GM12878 (cell line): ENCODE data around the gene RBPJ. TPM values are rescaled to one million over a fixed set of nuclear protein-coding genes. Genes with fewer than 3 reads are reported as not detected.

Experiments used
- ATAC-seq: fragments of 200-7000 bp; cut with Tn5 transposase; 3 replicates; pipeline ENCODE4 v1.9.1; 2020; ENCODE audit warnings: mild to moderate bottlenecking, moderate library complexity
- BruUV-seq: library from RNA; stranded (reverse); fragments of 400-500 nt; replicated peaks from 2 replicates; lab custom pipeline; 2021; lab: Mats Ljungman, UMichigan
- CTCF ChIA-PET: fragments of 300-600 bp; sonication (Branson Sonifier 250); formaldehyde crosslinking; extraction: SDS; loops from one replicate; lab custom pipeline; 2021; ENCODE audit warnings: inconsistent platforms; lab: Yijun Ruan, JAX
- POLR2A ChIA-PET: fragments of 350-600 bp; formaldehyde crosslinking; extraction: SDS; loops from one replicate; lab custom pipeline; 2021; ENCODE audit warnings: inconsistent platforms; lab: Charles Lee
- RAD21 ChIA-PET: fragments of 300-600 bp; sonication (Branson Sonifier 250); formaldehyde crosslinking; loops from one replicate; lab custom pipeline; 2023; ENCODE audit warnings: antibody characterized with exemption; ENCODE audit not compliant: unreplicated experiment; lab: Charles Lee
- SMC1A ChIA-PET: fragments of 300-600 bp; sonication (Branson Sonifier 250); formaldehyde crosslinking; loops from one replicate; lab custom pipeline; 2023; ENCODE audit not compliant: unreplicated experiment, uncharacterized antibody; lab: Charles Lee
- DNase-seq: peaks from one replicate; pipeline ENCODE4 v3.0.0-alpha.2; 2011; ENCODE audit warnings: low read depth, low spot score
- FAIRE-seq: peaks from 3 replicates; lab custom pipeline; 2011; peaks lifted over from hg19 to GRCh38; lab: Jason Lieb, UNC
- H2AFZ ChIP-seq: 2 replicates; pipeline ENCODE4 v1.6.0; 2011; ENCODE audit warnings: low read depth, low read length, control low read depth; ENCODE audit not compliant: control insufficient read depth
- H3K27ac ChIP-seq: 2 replicates; pipeline ENCODE4 v1.5.1; 2011; ENCODE audit warnings: control low read depth; ENCODE audit not compliant: control insufficient read depth, insufficient read depth
- H3K27me3 ChIP-seq, 2 experiments: replicated peaks in 1 of 2; 2 replicates each; pipeline versions ENCODE4 v1.6.0 to v1.6.1; 2011; ENCODE audit warnings: low read length in 1 of 2; ENCODE audit not compliant: control insufficient read depth in 2 of 2, insufficient read depth in 2 of 2
- H3K36me3 ChIP-seq, 2 experiments: 2 replicates each; pipeline ENCODE4 v1.5.1; 2011; ENCODE audit warnings: low read length in 1 of 2; ENCODE audit not compliant: control insufficient read depth in 2 of 2, insufficient read depth in 2 of 2
- H3K4me1 ChIP-seq: 2 replicates; pipeline ENCODE4 v1.6.1; 2011; ENCODE audit warnings: mild to moderate bottlenecking, low read length, moderate library complexity, mixed read lengths; ENCODE audit not compliant: control insufficient read depth, insufficient read depth
- H3K4me2 ChIP-seq: 2 replicates; pipeline ENCODE4 v1.6.0; 2011; ENCODE audit warnings: control low read depth; ENCODE audit not compliant: control insufficient read depth, insufficient read depth
- H3K4me3 ChIP-seq: fragments of 200-600 bp; sonication (generic); 2 replicates; pipeline ENCODE4 v1.5.1; 2016
- H3K79me2 ChIP-seq: 2 replicates; pipeline ENCODE4 v1.6.0; 2011; ENCODE audit warnings: low read length; ENCODE audit not compliant: control insufficient read depth, insufficient read depth
- H3K9ac ChIP-seq: 2 replicates; pipeline ENCODE4 v1.8.0; 2011; ENCODE audit warnings: low read length, control low read depth, mixed read lengths; ENCODE audit not compliant: control insufficient read depth, insufficient read depth
- H3K9me3 ChIP-seq: replicated peaks from 3 replicates; pipeline ENCODE4 v1.5.1; 2011; ENCODE audit warnings: mild to moderate bottlenecking, low read length; ENCODE audit not compliant: control insufficient read depth, insufficient read depth
- H4K20me1 ChIP-seq: 2 replicates; pipeline ENCODE4 v1.6.0; 2011; ENCODE audit not compliant: control insufficient read depth, insufficient read depth
- ATF7 ChIP-seq: fragments of 450-650 bp; IDR thresholded peaks from 2 replicates; pipeline ENCODE4 v1.6.1; 2016; ENCODE audit warnings: low read depth, mild to moderate bottlenecking
- CREB1 ChIP-seq: IDR thresholded peaks from 2 replicates; pipeline ENCODE4 v1.6.1; 2012; ENCODE audit warnings: low read depth, mild to moderate bottlenecking, inconsistent platforms
- CTCF ChIP-seq, 3 experiments: IDR thresholded peaks in 2 of 3; conservative IDR thresholded peaks in 1 of 3; 2 replicates each; pipeline ENCODE4 v1.5.1; 2011; ENCODE audit warnings: low read depth in 3 of 3, low read length in 3 of 3, mild to moderate bottlenecking in 3 of 3, control low read depth in 2 of 3, moderate library complexity in 2 of 3, inconsistent platforms in 1 of 3, mixed read lengths in 1 of 3; ENCODE audit not compliant: control insufficient read depth in 2 of 3, insufficient read depth in 1 of 3; ENCODE audit errors: extremely low read depth in 1 of 3
- FOXM1 ChIP-seq: IDR thresholded peaks from 2 replicates; pipeline ENCODE4 v1.6.1; 2012; ENCODE audit warnings: low read depth, mild to moderate bottlenecking, inconsistent platforms, low read length, moderate library complexity
- LARP7 ChIP-seq: fragments of 450-650 bp; IDR thresholded peaks from 2 replicates; pipeline ENCODE4 v1.6.1; 2017; ENCODE audit warnings: mild to moderate bottlenecking
- MYC ChIP-seq: IDR thresholded peaks from 2 replicates; pipeline ENCODE4 v1.6.1; 2011; ENCODE audit warnings: mild to moderate bottlenecking, low read length, moderate library complexity, inconsistent platforms; ENCODE audit not compliant: insufficient read depth, insufficient replicate concordance, insufficient read length, severe bottlenecking
- PAX5 ChIP-seq: IDR thresholded peaks from 2 replicates; pipeline ENCODE4 v1.6.1; 2011; ENCODE audit warnings: low read depth, low read length, borderline replicate concordance
- RAD21 ChIP-seq: IDR thresholded peaks from 2 replicates; pipeline ENCODE4 v1.6.1; 2011; ENCODE audit warnings: mild to moderate bottlenecking, low read depth, low read length, moderate library complexity; ENCODE audit not compliant: insufficient read depth
- RFX5 ChIP-seq: IDR thresholded peaks from 2 replicates; pipeline ENCODE4 v1.6.1; 2011; ENCODE audit warnings: low read depth, low read length, improper control_type of control experiment
- SMC3 ChIP-seq: IDR thresholded peaks from 2 replicates; pipeline ENCODE4 v1.6.1; 2011; ENCODE audit warnings: low read length, improper control_type of control experiment, borderline replicate concordance
- ZBED1 ChIP-seq: IDR thresholded peaks from 2 replicates; pipeline ENCODE4 v1.6.1; 2016; ENCODE audit warnings: borderline replicate concordance
- ZNF207 ChIP-seq: fragments of 450-650 bp; IDR thresholded peaks from 2 replicates; pipeline ENCODE4 v1.6.1; 2014; ENCODE audit warnings: antibody characterized with exemption, mild to moderate bottlenecking, borderline replicate concordance
- WGBS: methylation state at CpG from one replicate; pipeline ENCODE4 v1.1.6; 2016; ENCODE audit warnings: low lambda C conversion rate; ENCODE audit not compliant: insufficient replicate concordance, insufficient coverage; ENCODE audit errors: missing lambda C conversion rate; 5-methylcytosine and 5-hydroxymethylcytosine counted together
- in situ Hi-C: fragments of 300-500 bp; cut with MboI; formaldehyde crosslinking; loops from 9 replicates; pipeline ENCODE4 v1.14.3; 2018; ENCODE audit warnings: mixed read lengths
- intact Hi-C: fragments of 100-400 bp; cut with micrococcal nuclease; formaldehyde crosslinking; loops from one replicate; pipeline ENCODE4 v1.14.2; 2022; ENCODE audit not compliant: unreplicated experiment
- polyA plus RNA-seq, 11 experiments: library from polyadenylated mRNA; depleted of rRNA in 4 of 11; unstranded in 6 of 11; stranded (reverse) in 5 of 11; fragments of >200 nt; fragmentation: Nextera tagmentation in 4 of 11; fragmentation: Illumina TruSeq in 1 of 11; extraction: Ambion mirVana in 4 of 11; extraction: Trizol in 1 of 11; gene quantifications; 1 replicate in 1 of 11; 2 replicates in 10 of 11; pipeline versions ENCODE4 v1.2.1 to v1.2.3, GENCODE V29; 2011 to 2016; ENCODE audit warnings: inconsistent platforms in 2 of 11, missing spikeins in 2 of 11, low read depth in 1 of 11
- total RNA-seq, 4 experiments: library from RNA; depleted of rRNA in 3 of 4; stranded (reverse); fragments of >200 nt in 3 of 4; fragmentation: Illumina TruSeq in 1 of 4; extraction: Trizol in 1 of 4; gene quantifications; 2 replicates each; pipeline versions ENCODE4 v1.2.1 to v1.2.3, GENCODE V29; 2013 to 2021

RBPJ gene
- total and polyA plus RNA-seq, 10 of the 15 experiments (the other 5 are each of a cell fraction or from before 2014, with no cell fraction given): 24.5 to 87.6 (median 41.6) TPM

GRCh38 chr4:26330186-26330787, 9.5 kb downstream of the RBPJ start:
- Histone ChIP-seq H3K4me1 (no peaks in the 10 kb centered on the region), H3K4me2 (no peak overlapping the region), H3K27me3 (no peaks in the 10 kb centered on the region), H4K20me1 (0 out of 2 replicates have a peak, but pooled peaks cover 2% of the 10 kb centered on the region), H2AFZ (no peak overlapping the region), H3K9me3 (no peaks in the 10 kb centered on the region), H3K9ac (no peak overlapping the region), H3K79me2 (peaks cover 63% of the 10 kb centered on the region), H3K27ac (no peak overlapping the region), H3K36me3 (no peaks in the 10 kb centered on the region), H3K4me3 (no peak overlapping the region)
- in situ Hi-C loops: loop anchor here (5.0 kb wide), 1 partner anchor 77 kb away; no protein-coding TSS in a partner anchor
- TF ChIP-seq MYC (no peak), FOXM1 (0 out of 2 replicates have a peak, but pooled peaks have one; percentile 45), ATF7 (no peak), CREB1 (peak; percentile 61), PAX5 (no peak), SMC3 (peak; percentile 89), ZNF207 (no peak), LARP7 (no peak), CTCF (IDR thresholded peaks at IDR 0.05 in 2 of 3, conservative IDR thresholded peaks at IDR 0.05 in 1 of 3; ENCODE audit: control insufficient read depth in 2 of 3, extremely low read depth in 1 of 3, insufficient read depth in 1 of 3, low read depth in 3 of 3, low read length in 3 of 3) (peak; percentile 53 to 66 (median 58)), RFX5 (peak; percentile 86), ZBED1 (no peak), RAD21 (peak; percentile 71)
- RAD21 ChIA-PET: interaction anchor here (0.7 to 8.8 kb wide), 24 partner anchors 10 to 391 kb away, joined by 3 to 170 read pairs (median 4); no protein-coding TSS in a partner anchor
- POLR2A ChIA-PET: interaction anchor here (0.9 to 1.2 kb wide), 2 partner anchors 10 to 135 kb away, joined by 3 to 5 read pairs; no protein-coding TSS in a partner anchor
- 47% methylated on average over 4 of the region's 4 CpGs for WGBS
- CTCF ChIA-PET: interaction anchor here (0.6 to 15.1 kb wide), 50 partner anchors 8 to 814 kb away, joined by 3 to 474 read pairs (median 4); partner anchors contain the start of gene RBPJ
- intact Hi-C loops: loop anchor here (1.0 kb wide), 1 partner anchor 80 kb away; no protein-coding TSS in a partner anchor
- no TSS peak for BruUV-seq
- DNase-seq: no peak
- SMC1A ChIA-PET: interaction anchor here (0.7 to 10.0 kb wide), 39 partner anchors 8 to 679 kb away, joined by 3 to 175 read pairs (median 4); partner anchors contain the start of gene RBPJ
- ATAC-seq: peak; percentile 88
- FAIRE-seq: peak; percentile 69
